ENCODE data around the gene KSR1.

DNA sequence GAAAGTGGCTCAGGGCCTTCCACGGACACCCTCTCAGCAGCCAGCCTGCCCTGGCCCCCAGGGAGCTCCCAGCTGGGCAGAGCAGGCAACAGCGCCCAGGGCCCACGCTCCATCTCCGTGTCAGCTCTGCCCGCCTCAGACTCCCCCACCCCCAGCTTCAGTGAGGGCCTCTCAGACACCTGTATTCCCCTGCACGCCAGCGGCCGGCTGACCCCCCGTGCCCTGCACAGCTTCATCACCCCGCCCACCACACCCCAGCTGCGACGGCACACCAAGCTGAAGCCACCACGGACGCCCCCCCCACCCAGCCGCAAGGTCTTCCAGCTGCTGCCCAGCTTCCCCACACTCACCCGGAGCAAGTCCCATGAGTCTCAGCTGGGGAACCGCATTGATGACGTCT lies 126.4 kb downstream of the KSR1 start:
- TF ChIP-seq, protein P1, sequence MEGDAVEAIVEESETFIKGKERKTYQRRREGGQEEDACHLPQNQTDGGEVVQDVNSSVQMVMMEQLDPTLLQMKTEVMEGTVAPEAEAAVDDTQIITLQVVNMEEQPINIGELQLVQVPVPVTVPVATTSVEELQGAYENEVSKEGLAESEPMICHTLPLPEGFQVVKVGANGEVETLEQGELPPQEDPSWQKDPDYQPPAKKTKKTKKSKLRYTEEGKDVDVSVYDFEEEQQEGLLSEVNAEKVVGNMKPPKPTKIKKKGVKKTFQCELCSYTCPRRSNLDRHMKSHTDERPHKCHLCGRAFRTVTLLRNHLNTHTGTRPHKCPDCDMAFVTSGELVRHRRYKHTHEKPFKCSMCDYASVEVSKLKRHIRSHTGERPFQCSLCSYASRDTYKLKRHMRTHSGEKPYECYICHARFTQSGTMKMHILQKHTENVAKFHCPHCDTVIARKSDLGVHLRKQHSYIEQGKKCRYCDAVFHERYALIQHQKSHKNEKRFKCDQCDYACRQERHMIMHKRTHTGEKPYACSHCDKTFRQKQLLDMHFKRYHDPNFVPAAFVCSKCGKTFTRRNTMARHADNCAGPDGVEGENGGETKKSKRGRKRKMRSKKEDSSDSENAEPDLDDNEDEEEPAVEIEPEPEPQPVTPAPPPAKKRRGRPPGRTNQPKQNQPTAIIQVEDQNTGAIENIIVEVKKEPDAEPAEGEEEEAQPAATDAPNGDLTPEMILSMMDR (IDR thresholded peaks at IDR 0.05), result no peak
- no peak for TF ChIP-seq POLR2A (IDR thresholded peaks at IDR 0.05)
